Gastroesophageal sphincter (tissue), 4 donors: ENCODE results near the gene PTAR1. TPM values are rescaled to one million over a fixed set of nuclear protein-coding genes. Genes with fewer than 3 reads are reported as not detected.
A peak's percentile ranks its signal among the peaks of the same experiment; 100 is the strongest.

Experiments
- ATAC-seq: fragments of 150-250 bp; one replicate; pipeline ENCODE4 v1.9.1; 2016; ENCODE audit warnings: mild to moderate bottlenecking, moderate library complexity
- H3K27ac ChIP-seq, 4 donors: fragments of 200-600 bp; sonication (generic) in 3 of 4; 1 replicate in 3 of 4; 2 replicates in 1 of 4; pipeline ENCODE4 v1.5.1; 2016 to 2019
- H3K27me3 ChIP-seq: fragments of 200-600 bp; sonication (generic); one replicate; pipeline ENCODE4 v1.5.1; 2019
- H3K36me3 ChIP-seq, 2 donors: fragments of 200-600 bp; sonication (generic); one replicate each; pipeline ENCODE4 v1.5.1; 2019; ENCODE audit warnings: control low read depth in 1 of 2
- H3K4me1 ChIP-seq, 3 donors: fragments of 200-600 bp; sonication (generic); 1 replicate in 2 of 3; 2 replicates in 1 of 3; pipeline ENCODE4 v1.5.1; 2016 to 2019; ENCODE audit warnings: control low read depth in 2 of 3
- H3K4me3 ChIP-seq, 2 donors: fragments of 200-600 bp; sonication (generic); one replicate each; pipeline ENCODE4 v1.5.1; 2019; ENCODE audit warnings: mild to moderate bottlenecking in 1 of 2, moderate library complexity in 1 of 2
- H3K9me3 ChIP-seq, 3 donors: fragments of 200-600 bp; sonication (generic); one replicate each; pipeline ENCODE4 v1.5.1; 2017 to 2019; ENCODE audit warnings: control low read depth in 2 of 3
- CTCF ChIP-seq, 4 experiments: fragments of 200-600 bp in 2 of 4; fragments of 450-650 bp in 2 of 4; sonication (generic) in 1 of 4; IDR thresholded peaks; one replicate each; pipeline ENCODE4 v1.5.1; 2017 to 2019; ENCODE audit warnings: antibody characterized with exemption in 4 of 4, mild to moderate bottlenecking in 2 of 4, moderate library complexity in 2 of 4
- EP300 ChIP-seq: sonication (generic); formaldehyde crosslinking; IDR thresholded peaks from one replicate; pipeline ENCODE4 v1.6.1; 2017; ENCODE audit warnings: antibody characterized with exemption, mild to moderate bottlenecking
- POLR2A ChIP-seq, 2 donors: fragments of 450-650 bp; IDR thresholded peaks; one replicate each; pipeline ENCODE4 v1.6.1; 2017; ENCODE audit warnings: antibody characterized with exemption in 2 of 2, mild to moderate bottlenecking in 2 of 2, moderate library complexity in 1 of 2
- POLR2AphosphoS5 ChIP-seq: sonication (generic); formaldehyde crosslinking; IDR thresholded peaks from one replicate; pipeline ENCODE4 v1.6.1; 2017; ENCODE audit warnings: antibody characterized with exemption
- WGBS, 2 donors: methylation state at CpG; one replicate each; pipeline ENCODE4 v1.1.5; 2018; ENCODE audit warnings: low coverage in 1 of 2; 5-methylcytosine and 5-hydroxymethylcytosine counted together
- total RNA-seq, 4 donors: library from RNA; depleted of rRNA; stranded (reverse); fragments of >200 nt; gene quantifications; one replicate each; pipeline ENCODE4 v1.1.0, GENCODE V29; 2016

The PTAR1 gene
- total RNA-seq = 10 to 100 TPM; 55.0 to 91.8 (median 68.5) TPM

- H3K4me1 ChIP-seq = peaks cover 3 to 32% (median 5%) of the 10 kb centered on the region in 3 donors
- 0% methylated on average over 2 to 12 of the region's 98 CpGs for WGBS, 2 donors
Observed at GRCh38 chr9:69759421-69760277, at the start of gene PTAR1. Gene PTAR1 (minus strand): TSS chr9:69760011. CDS start chr9:69759938, 73 bp downstream.

GRCh38 chr9:69809304-69809863 lies 49.6 kb upstream of the PTAR1 start:
- no peak for TF ChIP-seq CTCF (IDR thresholded peaks at IDR 0.05)
- TF ChIP-seq EP300 = no peak
- TF ChIP-seq POLR2A (IDR thresholded peaks at IDR 0.05) = no peak
- no peak for TF ChIP-seq POLR2AphosphoS5
- no peak for ATAC-seq
- Histone ChIP-seq H3K4me3 (no peak overlapping the region), H3K36me3 (no peaks in the 10 kb centered on the region), H3K4me1 (peaks cover 0 to 16% (median 0%) of the 10 kb centered on the region in 3 donors), H3K27me3 (no peaks in the 10 kb centered on the region), H3K27ac (no peak overlapping the region), H3K9me3 (no peaks in the 10 kb centered on the region)
- 71 to 84% methylated on average over 6 to 7 of the region's 8 CpGs for WGBS, 2 donors

More at GRCh38 chr9:69759421-69760277, at the start of gene PTAR1:
- no peaks in the 10 kb centered on the region for H3K36me3 ChIP-seq
- H3K9me3 ChIP-seq = no peaks in the 10 kb centered on the region
- peak; percentile 63 for TF ChIP-seq POLR2AphosphoS5
- TF ChIP-seq POLR2A (IDR thresholded peaks at IDR 0.05) = peak; percentile 62 to 74
- TF ChIP-seq EP300 = no peak
- peak in 2 of 4 experiments; percentile 6 to 12 for TF ChIP-seq CTCF (IDR thresholded peaks at IDR 0.05)
- peak; percentile 97 for ATAC-seq
- H3K27ac ChIP-seq = peak within 1 kb of the TSS; percentile 79 to 98 (median 94)
- H3K27me3 ChIP-seq = no peaks in the 10 kb centered on the region
- H3K4me3 ChIP-seq = peak within 1 kb of the TSS; percentile 71 to 75

GRCh38 chr9:69806627-69807026 lies 46.8 kb upstream of the PTAR1 start:
- H3K27ac ChIP-seq = peak overlapping the region in 3 of 4 donors; percentile 9 to 44 (median 39)
- no peak overlapping the region for H3K4me3 ChIP-seq
- H3K36me3 ChIP-seq = no peaks in the 10 kb centered on the region
- TF ChIP-seq POLR2AphosphoS5 (no peak), CTCF (IDR thresholded peaks at IDR 0.05) (no peak), EP300 (no peak), POLR2A (IDR thresholded peaks at IDR 0.05) (no peak)
- no peak for ATAC-seq
- H3K4me1 ChIP-seq = peaks cover 0 to 16% (median 0%) of the 10 kb centered on the region in 3 donors
- 43 to 71% methylated on average over 3 to 5 of the region's 6 CpGs for WGBS, 2 donors
- no peaks in the 10 kb centered on the region for H3K9me3 ChIP-seq
- no peaks in the 10 kb centered on the region for H3K27me3 ChIP-seq

GRCh38 chr9:69805962-69806515 lies 46.2 kb upstream of the PTAR1 start:
- Histone ChIP-seq H3K27ac (peak overlapping the region in 3 of 4 donors; percentile 17 to 44 (median 39)), H3K4me3 (no peak overlapping the region), H3K27me3 (no peaks in the 10 kb centered on the region), H3K36me3 (no peaks in the 10 kb centered on the region), H3K9me3 (no peaks in the 10 kb centered on the region), H3K4me1 (peaks cover 0 to 16% (median 0%) of the 10 kb centered on the region in 3 donors)
- peak; percentile 65 for ATAC-seq
- no peak for TF ChIP-seq POLR2AphosphoS5
- TF ChIP-seq CTCF (IDR thresholded peaks at IDR 0.05) = no peak
- no peak for TF ChIP-seq POLR2A (IDR thresholded peaks at IDR 0.05)
- no peak for TF ChIP-seq EP300
- WGBS, 2 donors = 25 to 31% methylated on average over 3 of the region's 3 CpGs
